ENCODE results near the gene GPC2. TPM values are rescaled to one million over a fixed set of nuclear protein-coding genes. Genes with fewer than 3 reads are reported as not detected.

Gene GPC2
- total RNA-seq, 1 experiment from 2014 or later = 45.2 TPM

DNA sequence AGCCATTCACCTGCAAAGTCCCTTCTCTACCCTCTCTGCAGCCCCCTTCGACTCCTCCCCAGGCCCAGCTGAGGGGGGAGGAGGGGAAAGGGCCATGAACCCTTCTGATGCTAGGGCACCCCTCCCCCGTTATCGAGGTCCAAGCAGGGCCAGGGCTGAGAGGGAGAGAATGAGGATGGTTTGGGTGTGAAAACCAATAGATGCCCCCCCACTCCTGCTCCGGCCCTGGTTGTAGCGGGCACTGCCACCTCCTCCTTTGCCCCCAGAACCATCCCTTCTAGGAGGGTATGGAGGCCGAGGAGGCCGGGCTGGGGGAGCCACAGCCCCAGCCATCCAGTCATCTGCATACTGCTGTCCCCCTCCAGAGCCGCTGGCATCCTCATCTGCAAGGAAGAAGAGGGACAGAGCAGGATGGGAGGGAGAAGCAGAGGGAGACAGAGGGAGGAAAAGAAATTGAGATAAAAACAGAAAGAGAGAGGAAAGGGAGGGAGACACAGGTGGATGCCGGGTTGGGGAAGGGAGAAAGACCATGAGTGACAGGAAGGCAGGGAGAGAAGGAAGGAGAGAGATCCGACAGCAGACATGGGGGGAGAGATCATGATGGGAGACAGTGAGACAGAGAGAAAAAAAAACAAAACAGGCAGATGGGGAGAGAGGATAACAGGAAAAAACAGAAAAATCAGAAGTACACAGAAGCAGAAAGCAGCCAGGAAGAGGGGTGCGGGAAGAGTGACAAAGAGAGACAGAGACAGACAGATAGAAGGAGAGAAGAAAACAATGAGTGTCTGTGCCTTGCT lies 6.9 kb downstream of the GPC2 start:
- H2BK15ac ChIP-seq (ENCODE audit: low read depth, low read length) = no peak overlapping the region
- H3K9ac ChIP-seq (ENCODE audit: extremely low read depth, insufficient read length, low read length) = no peak overlapping the region
- H3K23me2 ChIP-seq (ENCODE audit: insufficient read length, low read depth, low read length, poor library complexity, severe bottlenecking) = peaks cover 11% of the 10 kb centered on the region
- no peak overlapping the region for H3K27ac ChIP-seq (ENCODE audit: insufficient read length, low read depth, low read length)
- no CpG with 5 or more reads among the region's 11 CpGs for WGBS (ENCODE audit: extremely low coverage, insufficient read length, low lambda C conversion rate)
- H3K79me2 ChIP-seq (ENCODE audit: insufficient read depth, low read length) = no peaks in the 10 kb centered on the region
- no peak overlapping the region for H4K8ac ChIP-seq (replicated peaks; ENCODE audit: insufficient read length, low read depth, low read length)
- no peak overlapping the region for H4K5ac ChIP-seq (ENCODE audit: insufficient read length, low read depth, low read length)
- H2BK12ac ChIP-seq (ENCODE audit: insufficient read length, low read depth, low read length) = no peak overlapping the region
- TF ChIP-seq, protein P1, sequence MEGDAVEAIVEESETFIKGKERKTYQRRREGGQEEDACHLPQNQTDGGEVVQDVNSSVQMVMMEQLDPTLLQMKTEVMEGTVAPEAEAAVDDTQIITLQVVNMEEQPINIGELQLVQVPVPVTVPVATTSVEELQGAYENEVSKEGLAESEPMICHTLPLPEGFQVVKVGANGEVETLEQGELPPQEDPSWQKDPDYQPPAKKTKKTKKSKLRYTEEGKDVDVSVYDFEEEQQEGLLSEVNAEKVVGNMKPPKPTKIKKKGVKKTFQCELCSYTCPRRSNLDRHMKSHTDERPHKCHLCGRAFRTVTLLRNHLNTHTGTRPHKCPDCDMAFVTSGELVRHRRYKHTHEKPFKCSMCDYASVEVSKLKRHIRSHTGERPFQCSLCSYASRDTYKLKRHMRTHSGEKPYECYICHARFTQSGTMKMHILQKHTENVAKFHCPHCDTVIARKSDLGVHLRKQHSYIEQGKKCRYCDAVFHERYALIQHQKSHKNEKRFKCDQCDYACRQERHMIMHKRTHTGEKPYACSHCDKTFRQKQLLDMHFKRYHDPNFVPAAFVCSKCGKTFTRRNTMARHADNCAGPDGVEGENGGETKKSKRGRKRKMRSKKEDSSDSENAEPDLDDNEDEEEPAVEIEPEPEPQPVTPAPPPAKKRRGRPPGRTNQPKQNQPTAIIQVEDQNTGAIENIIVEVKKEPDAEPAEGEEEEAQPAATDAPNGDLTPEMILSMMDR (conservative IDR thresholded peaks at IDR 0.05) = no peak
- no peak overlapping the region for H4K91ac ChIP-seq (ENCODE audit: insufficient read length, low read depth, low read length)
- H4K20me1 ChIP-seq (ENCODE audit: control insufficient read depth, insufficient read depth, insufficient read length) = no peaks in the 10 kb centered on the region
- H3K9me3 ChIP-seq (ENCODE audit: control insufficient read depth, low read depth, low read length) = no peaks in the 10 kb centered on the region
- no peak overlapping the region; a peak in 1 of 7 replicates for H3K27ac Mint-ChIP-seq
- no peak overlapping the region for H3K4ac ChIP-seq (ENCODE audit: low read depth, low read length)
- H3K4me1 Mint-ChIP-seq = peaks cover 45 to 61% of the 10 kb centered on the region in 2 experiments
- no peak overlapping the region for H2BK5ac ChIP-seq (ENCODE audit: insufficient read length, low read length)
- no peak overlapping the region for H2AFZ ChIP-seq (ENCODE audit: low read length)
- H3K36me3 Mint-ChIP-seq (ENCODE audit: insufficient read depth in 1 of 3, low read depth in 3 of 3) = peaks cover 21 to 33% (median 26%) of the 10 kb centered on the region in 3 experiments
- H3K79me1 ChIP-seq (ENCODE audit: insufficient read depth, low read depth, low read length, poor library complexity, severe bottlenecking) = no peaks in the 10 kb centered on the region
- H3K4me2 ChIP-seq (ENCODE audit: insufficient read depth, insufficient read length, low read length) = peak overlapping the region; percentile 64
- H3K4me3 Mint-ChIP-seq = peak overlapping the region; percentile 59 to 68
- no peak overlapping the region for H3K56ac ChIP-seq (ENCODE audit: insufficient read length, low read depth, low read length)
- no peak overlapping the region; the same call in 1 of the 2 replicates for H3K14ac ChIP-seq (ENCODE audit: insufficient read depth, low read length)
- no peaks in the 10 kb centered on the region; the same call in 1 of the 2 replicates for H3K27me3 ChIP-seq (ENCODE audit: insufficient read depth, low read length)
- no peak overlapping the region for H3T11ph ChIP-seq (ENCODE audit: low read length)
- DNase-seq = no peak
- H2AK5ac ChIP-seq (ENCODE audit: insufficient read length, low read length) = no peak overlapping the region
- H3K27me3 Mint-ChIP-seq (ENCODE audit: low read depth) = peaks cover 31% of the 10 kb centered on the region
- H2BK120ac ChIP-seq (ENCODE audit: low read depth, low read length, poor library complexity, severe bottlenecking) = no peak overlapping the region
- no peak overlapping the region for H3K23ac ChIP-seq (ENCODE audit: insufficient read length, low read depth, low read length)
- H3K9me3 Mint-ChIP-seq = no peaks in the 10 kb centered on the region; a peak in 1 of 5 replicates
- no peak overlapping the region for H2BK20ac ChIP-seq (ENCODE audit: low read depth, low read length, poor library complexity, severe bottlenecking)
- no peak overlapping the region for H3K18ac ChIP-seq (ENCODE audit: insufficient read length, low read depth, low read length)
- peaks cover 10% of the 10 kb centered on the region for H3K4me1 ChIP-seq (ENCODE audit: insufficient read depth, low read length)

All from H9 (cell line).